ENCODE measurements around the gene PCYT2. TPM values are rescaled to one million over a fixed set of nuclear protein-coding genes. Genes with fewer than 3 reads are reported as not detected.
A peak's percentile ranks its signal among the peaks of the same experiment; 100 is the strongest.

PCYT2 gene
- total RNA-seq, 2 experiments from 2014 or later: 18.7 to 18.9 TPM

- peaks cover 17% of the 10 kb centered on the region for H3K4me1 ChIP-seq (ENCODE audit: insufficient read depth, low read length)
- H3K36me3 ChIP-seq (ENCODE audit: insufficient read depth, low read length): no peaks in the 10 kb centered on the region
- H3K4me3 Mint-ChIP-seq: peak overlapping the region; percentile 7
- H3K9me3 Mint-ChIP-seq: no peaks in the 10 kb centered on the region
- ChIA-PET POLR2A (no interaction called here), CTCF (interaction anchor here (1.9 kb wide), 1 partner anchor 25 kb away, joined by 6 read pairs; no protein-coding TSS in a partner anchor)
- H3K27ac Mint-ChIP-seq: no peak overlapping the region
- no peaks in the 10 kb centered on the region for H3K36me3 Mint-ChIP-seq (ENCODE audit: low read depth)
- H3K4me3 ChIP-seq (ENCODE audit: low read length): no peak overlapping the region
- no peak for ATAC-seq (ENCODE audit: poor library complexity)
- H3K27me3 ChIP-seq (ENCODE audit: control insufficient read depth in 1 of 2, insufficient read depth in 2 of 2, low read length in 2 of 2): peaks cover 8% of the 10 kb centered on the region in 2 experiments
- no peak overlapping the region for H3K27ac ChIP-seq (ENCODE audit: low read depth in 1 of 2, low read length in 2 of 2)
- no peak for TF ChIP-seq CTCF (IDR thresholded peaks at IDR 0.05)
- H3K4me1 Mint-ChIP-seq (ENCODE audit: low read depth): no peaks in the 10 kb centered on the region
- intact Hi-C loops (cut with DNase I, micrococcal nuclease): no loop called here
- H3K9me3 ChIP-seq (ENCODE audit: control insufficient read depth in 1 of 2, insufficient read depth in 1 of 2, low read length in 2 of 2): no peaks in the 10 kb centered on the region
- DNase-seq: no peak
- H3K27me3 Mint-ChIP-seq: peaks cover 16% of the 10 kb centered on the region
Observed at GRCh38 chr17:81934098-81934757, 23.0 kb upstream of the PCYT2 start.

- H3K36me3 Mint-ChIP-seq (ENCODE audit: low read depth): no peaks in the 10 kb centered on the region
- H3K4me3 Mint-ChIP-seq: peak overlapping the region; percentile 7
- no peak for ATAC-seq (ENCODE audit: poor library complexity)
Observed at GRCh38 chr17:81933178-81933699, 22.0 kb upstream of the PCYT2 start.

GRCh38 chr17:81932333-81932983 is 21.3 kb upstream of the PCYT2 start:
- Histone ChIP-seq H3K27ac (ENCODE audit: low read depth in 1 of 2, low read length in 2 of 2) (no peak overlapping the region), H3K9me3 (ENCODE audit: control insufficient read depth in 1 of 2, insufficient read depth in 1 of 2, low read length in 2 of 2) (no peaks in the 10 kb centered on the region), H3K4me1 (ENCODE audit: insufficient read depth, low read length) (peaks cover 25% of the 10 kb centered on the region), H3K4me3 (ENCODE audit: low read length) (no peak overlapping the region), H3K27me3 (ENCODE audit: control insufficient read depth in 1 of 2, insufficient read depth in 2 of 2, low read length in 2 of 2) (peaks cover 19 to 20% of the 10 kb centered on the region in 2 experiments), H3K36me3 (ENCODE audit: insufficient read depth, low read length) (no peaks in the 10 kb centered on the region)
- Mint-ChIP-seq H3K36me3 (ENCODE audit: low read depth) (no peaks in the 10 kb centered on the region), H3K9me3 (no peaks in the 10 kb centered on the region), H3K27me3 (peaks cover 19% of the 10 kb centered on the region), H3K4me3 (peak overlapping the region; percentile 45), H3K4me1 (ENCODE audit: low read depth) (no peaks in the 10 kb centered on the region), H3K27ac (no peak overlapping the region)
- no peak for ATAC-seq (ENCODE audit: poor library complexity)
- intact Hi-C loops (cut with DNase I, micrococcal nuclease): no loop called here
- ChIA-PET CTCF (no interaction called here), POLR2A (no interaction called here)
- no peak for DNase-seq
- no peak for TF ChIP-seq CTCF (IDR thresholded peaks at IDR 0.05)

More at GRCh38 chr17:81933178-81933699, 22.0 kb upstream of the PCYT2 start:
- Mint-ChIP-seq H3K4me1 (ENCODE audit: low read depth) (no peaks in the 10 kb centered on the region), H3K9me3 (no peaks in the 10 kb centered on the region), H3K27ac (no peak overlapping the region), H3K27me3 (peaks cover 19% of the 10 kb centered on the region)
- H3K27ac ChIP-seq (ENCODE audit: low read depth in 1 of 2, low read length in 2 of 2): no peak overlapping the region
- no peaks in the 10 kb centered on the region for H3K9me3 ChIP-seq (ENCODE audit: control insufficient read depth in 1 of 2, insufficient read depth in 1 of 2, low read length in 2 of 2)
- H3K27me3 ChIP-seq (ENCODE audit: control insufficient read depth in 1 of 2, insufficient read depth in 2 of 2, low read length in 2 of 2): peaks cover 17 to 18% of the 10 kb centered on the region in 2 experiments
- CTCF ChIA-PET: interaction anchor here (1.9 kb wide), 1 partner anchor 26 kb away, joined by 6 read pairs; no protein-coding TSS in a partner anchor
- H3K4me1 ChIP-seq (ENCODE audit: insufficient read depth, low read length): peaks cover 27% of the 10 kb centered on the region
- no peak overlapping the region for H3K4me3 ChIP-seq (ENCODE audit: low read length)
- no peak for TF ChIP-seq CTCF (IDR thresholded peaks at IDR 0.05)
- intact Hi-C loops (cut with DNase I, micrococcal nuclease): no loop called here
- H3K36me3 ChIP-seq (ENCODE audit: insufficient read depth, low read length): no peaks in the 10 kb centered on the region
- POLR2A ChIA-PET: no interaction called here
- no peak for DNase-seq

Measured in CD4-positive, alpha-beta T cell (primary cell).